D721Med (cell line): ENCODE results near the gene CKM.

Experiments used
- DNase-seq: peaks from one replicate; pipeline ENCODE4 v3.0.0; 2011; ENCODE audit warnings: low spot score; ENCODE audit not compliant: insufficient read length
- FAIRE-seq: peaks from 2 replicates; lab custom pipeline; 2011; peaks lifted over from hg19 to GRCh38; lab: Jason Lieb, UNC
- CTCF ChIP-seq: IDR thresholded peaks from 2 replicates; pipeline ENCODE4 v1.5.1; 2012; ENCODE audit warnings: mild to moderate bottlenecking, control low read depth; ENCODE audit not compliant: insufficient read depth; ENCODE audit errors: missing control alignments

The CKM gene

DNA sequence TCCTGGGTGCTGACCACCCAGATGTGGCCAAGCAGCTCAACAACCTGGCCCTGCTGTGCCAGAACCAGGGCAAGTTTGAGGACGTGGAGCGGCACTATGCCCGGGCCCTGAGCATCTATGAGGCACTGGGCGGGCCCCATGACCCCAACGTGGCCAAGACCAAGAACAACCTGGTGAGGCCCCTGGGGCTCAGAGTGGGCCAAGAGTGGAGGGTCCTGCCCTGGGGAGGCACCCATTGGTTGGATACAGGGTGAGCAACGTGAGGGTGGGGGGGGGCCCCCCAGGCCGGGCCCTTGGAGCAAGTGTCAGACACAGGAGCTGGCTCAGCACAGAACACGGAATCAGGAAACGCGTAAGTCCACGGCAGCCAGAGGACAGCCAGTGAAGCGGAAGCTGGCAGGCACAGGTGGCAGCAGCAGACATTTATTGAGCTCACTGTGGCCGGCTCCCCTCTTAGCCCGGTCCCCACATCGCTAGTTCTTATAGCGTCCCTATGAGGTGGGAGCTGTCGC is 26.8 kb upstream of the CKM start:
- FAIRE-seq: no peak
- no peak for TF ChIP-seq CTCF

GRCh38 chr19:45349126-45349415 is 26.4 kb upstream of the CKM start:
- no peak for TF ChIP-seq CTCF
- FAIRE-seq: no peak
- DNase-seq: no peak

More for the DNA sequence above, 26.8 kb upstream of the CKM start:
- no peak for DNase-seq

DNA sequence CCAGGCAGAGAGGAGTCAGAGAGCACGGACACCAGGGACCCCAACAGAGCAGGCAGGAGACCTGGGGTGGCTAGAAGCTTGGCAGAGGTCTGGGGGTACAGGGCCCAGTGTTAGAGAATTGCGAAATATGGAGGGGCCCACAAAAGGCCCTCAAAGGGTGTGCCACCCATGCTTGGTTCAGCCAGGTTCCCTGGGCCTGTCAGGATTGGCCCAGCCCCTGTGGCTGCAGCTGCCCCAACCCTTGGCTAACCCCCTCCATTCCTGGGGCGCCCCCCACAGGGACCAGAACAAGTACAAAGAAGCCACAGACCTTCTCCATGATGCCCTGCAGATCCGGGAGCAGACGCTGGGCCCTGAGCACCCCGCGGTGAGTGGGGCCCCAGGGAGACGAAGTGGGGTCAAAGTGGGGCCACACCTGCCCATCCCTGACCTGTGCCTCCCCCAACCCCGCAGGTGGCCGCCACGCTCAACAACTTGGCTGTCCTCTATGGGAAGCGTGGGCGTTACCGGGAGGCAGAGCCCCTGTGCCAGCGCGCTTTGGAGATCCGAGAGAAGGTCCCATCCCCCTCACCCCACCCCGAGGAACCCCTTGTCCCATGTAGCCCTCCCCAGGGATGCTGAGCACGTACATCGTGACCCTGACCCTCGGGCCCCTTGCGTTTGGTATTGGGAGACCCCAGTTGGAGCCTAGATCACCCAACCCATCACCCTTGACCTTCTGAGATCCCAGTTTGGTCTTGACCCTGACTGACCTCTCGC is 25.9 kb upstream of the CKM start:
- DNase-seq (no peak), FAIRE-seq (no peak)
- TF ChIP-seq CTCF: no peak

DNA sequence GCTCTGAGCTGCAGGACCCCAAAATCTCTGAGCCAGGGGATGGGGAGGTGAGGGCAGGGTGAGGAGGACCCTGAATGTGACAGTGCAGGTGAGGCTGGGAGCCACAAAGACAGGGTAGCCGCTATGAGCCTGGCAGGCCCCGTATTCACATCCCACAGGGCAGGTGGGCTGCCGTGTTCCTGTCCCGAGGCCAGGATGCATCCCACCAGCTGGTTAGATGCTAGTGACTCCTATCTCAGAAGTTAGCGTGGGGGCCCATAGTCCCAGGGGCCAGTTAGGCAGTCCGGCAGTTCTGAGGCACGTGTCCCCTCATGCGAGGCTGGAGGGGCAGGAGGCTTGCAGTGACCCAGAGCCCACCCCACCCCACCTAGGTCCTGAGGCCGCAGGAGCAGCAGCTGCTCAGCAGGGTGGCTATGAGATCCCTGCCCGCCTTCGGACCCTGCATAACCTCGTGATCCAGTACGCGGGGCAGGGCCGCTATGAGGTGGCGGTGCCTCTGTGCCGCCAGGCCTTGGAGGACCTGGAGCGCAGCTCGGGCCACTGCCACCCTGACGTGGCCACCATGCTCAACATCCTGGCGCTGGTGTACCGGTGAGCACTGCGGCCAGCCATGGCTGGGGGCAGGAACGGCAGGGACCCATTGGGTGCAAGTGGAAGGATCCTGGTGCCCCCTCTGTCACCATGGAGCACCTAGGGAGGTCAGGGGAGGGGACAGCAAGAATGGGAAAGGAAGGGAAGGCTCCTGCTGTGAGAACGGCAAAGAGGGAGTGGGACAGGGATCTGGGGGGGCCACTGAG is 25.1 kb upstream of the CKM start:
- TF ChIP-seq CTCF: no peak
- FAIRE-seq (no peak), DNase-seq (no peak)

DNA sequence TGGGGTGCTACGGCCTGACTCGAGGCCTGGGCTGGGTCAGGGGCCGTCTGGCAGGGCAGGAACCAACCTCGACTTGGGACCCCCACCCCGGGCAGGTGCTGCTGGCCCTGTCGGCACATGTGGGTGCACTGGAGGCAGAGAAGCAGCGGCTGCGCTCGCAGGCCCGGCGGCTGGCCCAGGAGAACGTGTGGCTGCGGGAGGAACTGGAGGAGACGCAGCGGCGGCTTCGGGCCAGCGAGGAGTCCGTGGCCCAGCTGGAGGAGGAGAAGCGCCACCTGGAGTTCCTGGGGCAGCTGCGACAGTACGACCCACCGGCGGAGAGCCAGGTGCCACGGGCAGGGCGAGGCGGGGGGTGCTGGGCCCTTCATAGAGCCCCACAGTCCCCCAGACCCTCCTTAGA is 23.8 kb upstream of the CKM start:
- no peak for DNase-seq
- TF ChIP-seq CTCF: no peak
- FAIRE-seq: no peak

GRCh38 chr19:45345506-45345860 is 22.8 kb upstream of the CKM start:
- TF ChIP-seq CTCF: no peak
- DNase-seq: no peak
- FAIRE-seq: no peak
